Choroid plexus epithelial cell (primary cell): ENCODE measurements around the gene APOL2.
A peak's percentile ranks its signal among the peaks of the same experiment; 100 is the strongest.
"Not testable (repeated sequence)": the region's sequence is repeated elsewhere in the genome, so short reads cannot be mapped to it uniquely, and the experiment has no call there.

ENCODE experiments used
- DNase-seq: peaks from one replicate; pipeline ENCODE4 v3.0.0-alpha.2; 2010; ENCODE audit warnings: low read depth
- H3K4me3 ChIP-seq: 2 replicates; pipeline ENCODE4 v1.5.1; 2011; ENCODE audit warnings: low read depth, mild to moderate bottlenecking, control low read depth, low read length, moderate library complexity
- TF ChIP-seq, protein P1 (sequence below): conservative IDR thresholded peaks from 2 replicates; pipeline ENCODE4 v1.5.1; 2011; ENCODE audit warnings: low read depth, mild to moderate bottlenecking, control low read depth, inconsistent platforms, low read length, moderate library complexity

Gene APOL2

DNA sequence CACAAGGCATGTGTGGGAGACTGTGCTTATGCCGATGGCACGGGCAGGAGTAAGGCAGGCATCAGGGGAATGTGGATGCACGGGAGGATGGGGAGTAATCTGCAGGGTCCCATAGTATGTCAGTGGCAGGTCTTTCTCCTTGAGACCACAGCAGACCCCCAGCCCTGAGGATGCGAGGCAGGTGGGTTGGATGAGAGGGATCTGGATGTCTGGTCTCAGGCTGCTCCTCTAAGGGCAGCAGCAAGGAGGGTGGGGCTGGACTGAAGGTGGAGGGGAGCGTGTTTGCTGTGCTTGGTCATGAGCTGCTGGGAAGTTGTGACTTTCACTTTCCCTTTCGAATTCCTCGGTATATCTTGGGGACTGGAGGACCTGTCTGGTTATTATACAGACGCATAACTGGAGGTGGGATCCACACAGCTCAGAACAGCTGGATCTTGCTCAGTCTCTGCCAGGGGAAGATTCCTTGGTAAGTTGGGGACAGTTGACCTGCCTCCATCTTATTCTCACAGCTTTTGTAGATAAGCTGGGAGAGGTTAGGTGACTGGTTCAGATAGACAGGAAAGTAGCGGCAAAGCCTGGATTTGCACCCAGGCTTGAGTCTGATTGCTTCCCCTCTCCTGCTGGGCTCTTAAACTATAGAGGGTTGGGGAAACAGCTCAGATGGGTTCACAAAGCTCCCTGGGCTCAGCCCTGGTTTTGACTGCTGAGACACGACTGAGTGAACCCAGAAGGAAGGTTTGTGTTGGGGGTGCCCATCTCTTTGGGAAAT is 13.6 kb upstream of the APOL2 start, which contains the start of gene APOL1:
TSS of gene APOL1 (plus strand) at position 380 of the 769 bp plus-strand sequence. CDS start 1,823 bp downstream, outside the sequence.
- H3K4me3 ChIP-seq = peak within 1 kb of the TSS; percentile 26
- DNase-seq = peak; percentile 57

GRCh38 chr22:36251979-36252608 is 12.8 kb upstream of the APOL2 start:
- H3K4me3 ChIP-seq, DNase-seq: not testable (repeated sequence)

More for the DNA sequence above, 13.6 kb upstream of the APOL2 start, which contains the start of gene APOL1:
- TF ChIP-seq, protein P1, sequence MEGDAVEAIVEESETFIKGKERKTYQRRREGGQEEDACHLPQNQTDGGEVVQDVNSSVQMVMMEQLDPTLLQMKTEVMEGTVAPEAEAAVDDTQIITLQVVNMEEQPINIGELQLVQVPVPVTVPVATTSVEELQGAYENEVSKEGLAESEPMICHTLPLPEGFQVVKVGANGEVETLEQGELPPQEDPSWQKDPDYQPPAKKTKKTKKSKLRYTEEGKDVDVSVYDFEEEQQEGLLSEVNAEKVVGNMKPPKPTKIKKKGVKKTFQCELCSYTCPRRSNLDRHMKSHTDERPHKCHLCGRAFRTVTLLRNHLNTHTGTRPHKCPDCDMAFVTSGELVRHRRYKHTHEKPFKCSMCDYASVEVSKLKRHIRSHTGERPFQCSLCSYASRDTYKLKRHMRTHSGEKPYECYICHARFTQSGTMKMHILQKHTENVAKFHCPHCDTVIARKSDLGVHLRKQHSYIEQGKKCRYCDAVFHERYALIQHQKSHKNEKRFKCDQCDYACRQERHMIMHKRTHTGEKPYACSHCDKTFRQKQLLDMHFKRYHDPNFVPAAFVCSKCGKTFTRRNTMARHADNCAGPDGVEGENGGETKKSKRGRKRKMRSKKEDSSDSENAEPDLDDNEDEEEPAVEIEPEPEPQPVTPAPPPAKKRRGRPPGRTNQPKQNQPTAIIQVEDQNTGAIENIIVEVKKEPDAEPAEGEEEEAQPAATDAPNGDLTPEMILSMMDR = no peak

- DNase-seq, H3K4me3 ChIP-seq: not testable (repeated sequence)
These were observed 11.1 kb upstream of the APOL2 start for GRCh38 chr22:36250292-36250960.

GRCh38 chr22:36249160-36249559 is 9.8 kb upstream of the APOL2 start:
- TF ChIP-seq, protein P1 = no peak
- no peak for DNase-seq
- no peak overlapping the region for H3K4me3 ChIP-seq

- no peak for DNase-seq
- TF ChIP-seq, protein P1 = no peak
- no peak overlapping the region for H3K4me3 ChIP-seq
These were observed 8.6 kb upstream of the APOL2 start for GRCh38 chr22:36247955-36248354.

GRCh38 chr22:36246718-36247117 is 7.4 kb upstream of the APOL2 start:
- H3K4me3 ChIP-seq = no peak overlapping the region
- DNase-seq = no peak
- TF ChIP-seq, protein P1 = no peak

DNA sequence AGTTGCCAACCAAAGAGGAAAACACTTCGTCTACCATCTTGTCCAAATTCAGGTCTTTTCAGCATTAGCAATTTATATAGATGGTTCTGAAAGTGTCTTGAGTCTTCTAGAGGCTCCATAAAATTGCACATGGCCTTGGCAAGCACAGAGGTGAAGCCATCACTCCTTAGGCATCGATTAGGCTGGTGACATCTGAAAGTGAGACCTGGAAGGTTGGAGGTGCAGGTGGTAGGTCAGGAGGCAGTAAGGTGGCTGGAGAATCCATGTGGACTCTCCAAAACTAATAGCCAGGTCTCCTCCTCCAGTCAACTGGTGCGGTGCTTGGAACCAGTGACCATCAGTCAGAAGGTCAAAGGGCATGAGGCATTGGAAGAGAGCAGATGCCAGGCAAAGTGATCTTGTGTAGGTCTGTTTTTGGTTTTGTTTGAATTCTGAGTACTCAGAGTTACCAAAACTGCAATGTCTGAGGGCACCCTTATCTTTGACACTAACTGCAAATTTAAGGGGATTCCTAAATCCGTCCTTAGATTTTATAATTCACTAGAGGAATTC is 6.6 kb upstream of the APOL2 start:
- no peak overlapping the region for H3K4me3 ChIP-seq
- TF ChIP-seq, protein P1 = no peak
- DNase-seq = no peak
